ENCODE measurements around the gene VRK2.

DNA sequence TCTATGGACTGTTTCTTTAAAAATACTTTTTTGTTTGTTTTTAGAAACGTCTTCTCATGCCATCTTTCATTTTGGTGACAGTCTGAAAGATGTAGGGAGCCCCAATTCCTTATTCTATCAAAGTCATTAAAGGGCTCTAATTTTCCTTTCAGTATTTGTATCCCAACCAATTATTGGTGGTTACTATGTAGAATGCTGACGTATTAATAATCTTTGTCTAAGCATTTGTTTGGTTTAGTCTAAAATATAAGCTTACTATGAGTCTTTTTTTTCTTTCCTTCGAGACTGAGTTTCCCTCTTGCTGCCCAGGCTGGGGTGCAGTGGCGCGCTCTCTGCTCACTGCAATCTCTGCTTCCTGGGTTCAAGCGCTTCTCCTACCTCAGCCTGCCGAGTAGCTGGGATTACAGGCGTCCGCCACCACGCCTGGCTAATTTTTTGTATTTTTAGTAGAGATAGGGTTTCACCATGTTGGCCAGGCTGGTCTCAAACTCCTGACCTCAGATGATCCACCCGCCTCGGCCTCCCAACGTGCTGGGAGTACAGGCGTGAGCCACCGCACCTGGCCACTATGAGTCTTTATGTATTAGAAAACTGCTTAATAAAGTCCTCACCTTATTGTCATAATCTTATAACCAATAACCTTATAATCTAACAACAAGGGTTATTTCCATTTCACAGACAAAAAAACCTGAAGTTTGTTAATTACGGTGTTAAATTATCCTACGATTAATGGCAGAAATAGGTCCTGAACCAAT lies 849 bp upstream of the VRK2 start:
- TF ChIP-seq, protein P1, sequence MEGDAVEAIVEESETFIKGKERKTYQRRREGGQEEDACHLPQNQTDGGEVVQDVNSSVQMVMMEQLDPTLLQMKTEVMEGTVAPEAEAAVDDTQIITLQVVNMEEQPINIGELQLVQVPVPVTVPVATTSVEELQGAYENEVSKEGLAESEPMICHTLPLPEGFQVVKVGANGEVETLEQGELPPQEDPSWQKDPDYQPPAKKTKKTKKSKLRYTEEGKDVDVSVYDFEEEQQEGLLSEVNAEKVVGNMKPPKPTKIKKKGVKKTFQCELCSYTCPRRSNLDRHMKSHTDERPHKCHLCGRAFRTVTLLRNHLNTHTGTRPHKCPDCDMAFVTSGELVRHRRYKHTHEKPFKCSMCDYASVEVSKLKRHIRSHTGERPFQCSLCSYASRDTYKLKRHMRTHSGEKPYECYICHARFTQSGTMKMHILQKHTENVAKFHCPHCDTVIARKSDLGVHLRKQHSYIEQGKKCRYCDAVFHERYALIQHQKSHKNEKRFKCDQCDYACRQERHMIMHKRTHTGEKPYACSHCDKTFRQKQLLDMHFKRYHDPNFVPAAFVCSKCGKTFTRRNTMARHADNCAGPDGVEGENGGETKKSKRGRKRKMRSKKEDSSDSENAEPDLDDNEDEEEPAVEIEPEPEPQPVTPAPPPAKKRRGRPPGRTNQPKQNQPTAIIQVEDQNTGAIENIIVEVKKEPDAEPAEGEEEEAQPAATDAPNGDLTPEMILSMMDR (conservative IDR thresholded peaks at IDR 0.05; ENCODE audit: low read depth, low read length) = no peak
- TF ChIP-seq EZH2 (IDR thresholded peaks at IDR 0.05; ENCODE audit: low read length, unreplicated experiment) = no peak
